ENCODE results near the gene SLC22A6.
"Not testable (repeated sequence)": the region's sequence is repeated elsewhere in the genome, so short reads cannot be mapped to it uniquely, and the experiment has no call there.

SLC22A6 gene

GRCh38 chr11:62983536-62984199 is 1.1 kb downstream of the SLC22A6 start:
- DNase-seq, result no peak

DNA sequence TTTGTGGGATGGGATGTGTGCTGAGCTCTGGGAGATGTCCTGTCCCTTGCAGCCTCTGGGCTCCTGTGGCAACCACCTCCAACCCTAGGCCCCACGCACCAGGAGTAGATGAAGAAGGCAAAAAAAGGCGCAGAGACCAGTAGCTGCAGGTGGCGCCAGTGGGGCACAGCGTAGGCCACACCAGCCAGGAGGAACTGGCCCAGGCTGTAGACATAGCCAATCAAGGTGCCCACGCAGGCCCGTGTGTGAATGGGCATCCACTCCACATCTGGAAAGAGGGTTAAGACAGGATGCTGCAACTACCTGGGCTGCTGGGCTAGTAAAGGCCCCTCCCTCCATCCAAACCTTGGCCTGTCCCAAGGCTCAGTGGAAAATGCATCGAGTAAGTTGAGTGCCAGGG is 3.0 kb downstream of the SLC22A6 start:
- DNase-seq, result no peak

DNA sequence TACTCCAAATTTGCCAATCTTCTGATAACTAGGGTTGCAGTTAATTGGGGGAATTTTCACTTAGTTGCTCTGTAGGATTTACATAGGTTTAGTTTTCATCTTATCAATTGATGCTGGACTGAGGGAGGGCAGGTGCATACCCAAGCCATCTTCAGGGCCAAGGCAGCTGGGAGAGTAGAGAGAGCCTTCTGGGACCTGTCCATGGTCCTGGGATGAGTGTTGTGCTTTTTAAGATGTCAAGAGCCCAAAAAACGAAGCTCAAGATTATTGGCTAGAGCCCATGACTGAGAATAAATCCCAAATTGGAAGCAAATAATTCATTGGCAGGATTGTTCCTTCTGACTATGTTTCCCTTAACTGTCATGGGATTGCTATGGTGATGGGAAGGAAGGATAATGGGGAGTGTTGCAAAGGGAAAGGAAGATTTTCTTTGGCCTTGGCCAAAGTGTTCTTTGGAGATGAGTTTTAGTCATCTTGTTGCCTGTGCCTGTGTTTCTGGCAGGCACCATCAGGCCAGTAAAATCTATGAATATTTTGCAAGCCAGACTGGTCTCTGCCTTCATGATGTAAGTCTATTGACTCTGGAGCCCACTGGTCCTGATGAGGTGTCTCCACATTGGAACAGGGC is 4.5 kb downstream of the SLC22A6 start:
- DNase-seq, result no peak

GRCh38 chr11:62976109-62976508 is 8.7 kb downstream of the SLC22A6 start:
- no peak for DNase-seq

DNA sequence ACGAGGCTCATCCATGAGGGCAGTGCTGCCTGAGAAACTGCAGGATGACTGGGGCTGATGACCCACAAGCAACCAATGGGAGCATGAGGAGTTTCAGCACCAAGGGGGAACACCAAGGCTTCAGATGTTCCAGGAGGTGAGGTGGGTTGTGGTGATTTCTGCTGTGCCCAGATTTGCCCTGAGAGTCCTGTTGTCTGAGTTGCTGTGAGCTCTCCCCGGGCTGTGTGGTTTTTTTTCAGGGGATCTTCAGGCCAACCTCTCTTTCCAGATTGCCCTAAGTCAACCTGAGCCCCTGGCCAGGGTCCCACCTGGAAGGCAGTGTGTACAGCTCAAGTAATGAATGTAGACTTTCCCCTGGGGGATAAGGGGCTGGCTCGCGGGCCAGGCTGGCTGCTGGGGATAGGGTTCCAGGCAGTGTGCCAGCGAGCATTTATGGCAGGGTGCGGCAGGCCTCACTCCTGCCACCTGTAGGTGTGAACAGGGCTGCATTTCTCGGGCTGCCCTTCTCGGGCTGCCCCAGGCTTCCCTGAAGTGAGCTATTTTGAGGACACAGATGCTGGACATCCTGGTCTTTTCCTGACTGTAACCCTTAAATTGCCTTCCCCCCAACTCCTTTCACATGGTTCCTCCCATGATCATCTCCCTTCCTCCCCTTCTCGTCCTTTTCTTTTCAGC is 9.8 kb downstream of the SLC22A6 start:
- no peak for DNase-seq

DNA sequence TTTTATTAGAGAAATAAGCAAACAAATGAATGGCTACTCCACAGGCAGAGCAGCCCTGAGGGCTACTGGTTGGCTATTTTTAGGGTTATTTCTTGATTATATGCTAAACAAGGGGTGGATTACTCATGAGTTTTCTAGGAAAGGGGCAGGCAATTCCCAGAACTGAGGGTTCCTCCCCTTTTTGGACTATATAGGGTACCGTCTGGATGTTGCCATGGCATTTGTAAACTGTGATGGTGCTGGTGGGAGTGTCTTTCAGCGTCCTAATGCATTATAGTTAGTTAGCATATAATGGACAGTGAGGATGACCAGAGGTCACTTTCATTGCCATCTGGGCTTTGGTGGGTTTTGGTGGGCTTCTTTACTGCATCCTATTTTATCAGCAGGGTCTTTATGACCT is 19.2 kb downstream of the SLC22A6 start:
- no peak for DNase-seq

- DNase-seq, result no peak
Observed at GRCh38 chr11:62962391-62962790, 22.4 kb downstream of the SLC22A6 start.

- no peak for DNase-seq
Observed at GRCh38 chr11:62961017-62961570, 23.7 kb downstream of the SLC22A6 start.

DNA sequence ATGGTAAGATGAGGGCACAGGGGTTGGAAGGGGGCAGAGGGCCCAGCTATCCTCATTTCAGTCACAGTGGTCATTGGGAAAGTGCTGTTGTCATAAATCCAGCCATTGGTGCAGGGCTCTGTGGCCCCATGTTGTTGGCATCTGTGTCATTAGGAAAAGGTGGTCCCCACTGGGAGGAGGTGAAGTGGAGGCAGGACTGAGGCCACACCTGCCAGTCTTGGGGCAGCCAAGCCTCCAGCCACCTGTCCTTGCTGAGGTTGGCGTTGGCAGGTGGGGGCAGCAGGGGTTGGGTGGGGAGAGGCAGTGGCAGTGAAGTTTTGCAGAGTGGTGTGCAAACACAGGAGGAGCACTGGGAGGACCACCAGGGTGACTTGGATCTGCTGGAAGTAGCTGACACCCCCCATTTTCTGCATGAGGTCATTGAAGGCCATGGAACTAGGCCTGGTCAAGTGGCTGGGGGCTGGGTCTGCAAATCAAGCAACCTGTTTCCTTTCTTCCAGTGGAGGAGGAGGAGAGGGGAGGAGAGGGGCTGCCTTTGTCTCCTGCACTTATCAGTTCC is 25.3 kb downstream of the SLC22A6 start:
- no peak for DNase-seq

GRCh38 chr11:62958547-62959421 is 26.0 kb downstream of the SLC22A6 start:
- DNase-seq, result no peak

- no peak for DNase-seq
Observed at GRCh38 chr11:62957147-62957546, 27.6 kb downstream of the SLC22A6 start.

DNA sequence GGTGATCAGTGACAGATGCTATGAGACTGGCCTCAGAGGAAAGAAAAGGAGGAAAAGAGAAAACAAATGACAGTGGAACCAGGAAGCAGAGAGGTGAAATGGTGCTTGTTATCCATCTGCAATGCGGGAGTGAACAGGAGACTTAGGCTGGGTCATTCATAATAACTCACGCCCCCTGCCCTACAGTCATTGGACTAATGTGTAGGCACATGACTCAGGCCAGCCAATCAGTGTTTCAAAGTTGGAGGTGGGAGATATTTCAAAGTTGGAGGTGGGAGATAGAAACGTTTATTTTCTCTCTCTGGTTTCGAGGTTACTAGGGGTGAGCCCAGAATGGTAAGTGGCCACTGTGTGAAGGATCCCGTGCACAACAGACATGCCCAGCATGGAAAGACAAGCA is 30.3 kb downstream of the SLC22A6 start:
- no peak for DNase-seq

- DNase-seq, result no peak
Observed at GRCh38 chr11:62953811-62954210, 31.0 kb downstream of the SLC22A6 start.

GRCh38 chr11:62948765-62949320 is 35.9 kb downstream of the SLC22A6 start:
- no peak for DNase-seq

GRCh38 chr11:62945538-62945937 is 39.2 kb downstream of the SLC22A6 start:
- DNase-seq, result not testable (repeated sequence)

- DNase-seq, result not testable (repeated sequence)
Observed at GRCh38 chr11:62937528-62937927, 47.2 kb downstream of the SLC22A6 start.

GRCh38 chr11:62934496-62934785 is 50.3 kb downstream of the SLC22A6 start:
- no peak for DNase-seq

DNA sequence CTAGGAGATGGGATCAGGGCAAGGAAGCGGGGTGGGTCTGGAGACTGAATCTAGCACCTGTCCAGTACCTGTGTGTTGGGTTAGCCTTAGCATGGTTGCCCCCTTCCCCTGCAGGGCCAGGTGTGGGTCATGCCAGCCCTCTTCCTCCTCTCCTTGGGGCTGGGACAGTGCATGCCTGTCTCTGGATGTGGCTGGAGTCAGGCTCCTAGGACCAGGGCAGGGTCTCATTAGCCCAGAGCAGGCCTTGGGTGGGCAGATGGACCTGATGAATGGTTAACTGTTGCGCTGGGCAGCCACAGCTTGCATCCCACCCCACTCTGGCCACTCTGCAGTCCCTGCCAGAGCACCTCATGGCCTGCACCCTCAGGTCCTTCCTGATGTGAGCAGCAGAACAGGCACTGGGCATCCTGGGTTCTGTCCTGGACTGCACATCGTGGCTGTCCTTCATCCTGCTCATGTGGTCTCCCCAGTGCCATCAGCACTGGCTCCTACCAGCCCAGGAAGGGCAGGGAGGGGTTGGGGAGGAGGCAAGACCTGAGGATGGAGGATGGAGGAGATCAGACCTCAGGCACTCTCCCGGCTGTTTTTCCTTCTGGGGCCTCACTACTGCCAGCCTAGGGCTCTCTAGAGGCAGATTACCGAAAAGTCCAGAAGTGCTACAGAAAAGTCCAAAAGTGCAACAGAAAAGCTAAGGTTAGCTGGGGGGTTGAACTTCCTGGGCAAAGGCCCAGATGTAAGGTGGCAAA is 50.8 kb downstream of the SLC22A6 start:
- no peak for DNase-seq

DNA sequence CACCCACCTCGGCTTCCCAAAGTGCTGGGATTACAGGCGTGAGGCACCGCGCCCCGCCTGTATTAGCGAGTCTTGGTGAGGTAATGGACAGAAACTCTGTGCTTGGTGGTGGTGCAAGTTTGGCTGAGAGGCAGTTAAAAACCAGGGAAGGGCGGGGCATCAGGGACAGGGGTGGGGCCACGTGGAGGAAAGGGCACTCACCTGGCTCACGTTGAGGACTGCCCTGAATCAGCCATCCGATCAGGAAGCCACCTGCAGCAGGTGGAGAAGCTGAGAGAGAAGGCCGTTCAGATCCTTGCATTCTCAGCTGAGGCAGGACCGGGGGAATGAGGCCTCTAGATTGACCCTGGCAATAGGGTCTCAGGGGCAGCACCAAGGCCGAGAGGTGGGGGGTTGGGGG is 51.5 kb downstream of the SLC22A6 start:
- no peak for DNase-seq

- no peak for DNase-seq
Observed at GRCh38 chr11:62931499-62932278, 53.1 kb downstream of the SLC22A6 start.

DNA sequence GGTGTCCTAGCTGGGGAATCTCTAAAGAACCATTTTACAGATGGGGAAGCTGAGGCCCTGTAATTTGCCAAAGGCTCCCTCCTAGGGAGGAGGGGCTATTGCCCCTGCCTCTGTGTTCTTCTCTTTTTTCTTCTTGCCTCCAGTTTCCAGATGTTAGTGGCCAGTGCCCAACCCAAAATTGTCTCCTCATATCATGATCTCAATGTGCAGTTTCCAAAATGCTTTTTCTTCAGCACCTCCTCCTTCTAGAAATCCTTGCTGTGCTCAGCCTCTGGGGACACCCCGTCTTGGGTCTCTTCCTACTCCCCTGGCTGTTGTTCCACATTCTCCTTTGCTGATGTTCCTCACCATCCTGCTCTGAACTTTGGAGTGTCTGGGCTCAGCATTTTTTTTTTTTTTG is 54.1 kb downstream of the SLC22A6 start:
- DNase-seq, result no peak
